Activated CD4-positive, CD25-positive, alpha-beta regulatory T cell treated with anti-CD3 and anti-CD28 coated beads, Interleukin-2, amount 50 U/mL, for 24 hours (primary cell): ENCODE data around the gene GTF3C1.
"Not testable (repeated sequence)": the region's sequence is repeated elsewhere in the genome, so short reads cannot be mapped to it uniquely, and the experiment has no call there.

Experiments used
- ATAC-seq, 2 donors: fragments of 150-1000 bp; cut with Tn5 transposase; one replicate each; pipeline ENCODE4 v1.10.0; 2021; ENCODE audit warnings: mild to moderate bottlenecking in 1 of 2, moderate library complexity in 1 of 2

GTF3C1 gene

GRCh38 chr16:27461483-27462171 is 88.1 kb downstream of the GTF3C1 start:
- no peak for ATAC-seq

GRCh38 chr16:27460663-27461482 is 88.8 kb downstream of the GTF3C1 start:
- no peak for ATAC-seq

- no peak for ATAC-seq
Measured at GRCh38 chr16:27460213-27460612, 89.5 kb downstream of the GTF3C1 start.

DNA sequence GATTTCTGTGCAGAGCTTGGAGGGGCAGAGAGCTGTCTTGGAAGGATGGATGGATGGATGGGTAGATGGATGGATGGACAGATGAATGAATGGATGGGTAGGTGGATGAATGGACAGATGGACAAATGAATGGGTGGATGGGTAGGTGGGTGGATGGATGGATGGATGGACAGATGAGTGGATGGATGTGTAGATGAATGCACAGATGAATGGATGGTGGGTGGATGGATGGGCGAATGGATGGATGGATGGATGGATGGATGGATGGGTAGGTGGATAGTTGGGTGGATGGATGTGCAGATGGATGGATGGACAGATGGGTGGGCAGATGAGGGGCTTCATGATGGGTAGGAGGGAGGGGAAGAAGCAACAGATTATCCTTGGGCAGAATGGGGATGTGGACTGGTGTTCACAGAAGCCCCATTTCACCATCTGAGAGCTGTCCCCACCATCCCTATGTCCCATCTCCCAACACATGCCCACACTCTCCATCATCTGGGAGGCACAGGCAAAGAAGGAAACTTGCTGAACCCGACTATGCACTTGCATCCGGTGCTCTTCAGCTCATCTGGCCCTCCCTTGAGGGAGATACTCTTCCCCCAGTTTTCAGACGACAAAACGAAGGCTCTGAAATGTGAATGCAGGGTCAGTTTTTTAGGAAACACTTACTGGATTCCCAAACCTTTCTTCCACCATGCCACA is 90.6 kb downstream of the GTF3C1 start:
- ATAC-seq = no peak

- no peak for ATAC-seq
Measured at GRCh38 chr16:27458258-27458657, 91.5 kb downstream of the GTF3C1 start.

- not testable (repeated sequence) for ATAC-seq
Measured at GRCh38 chr16:27457605-27457900, 92.2 kb downstream of the GTF3C1 start.

- ATAC-seq = no peak
Measured at GRCh38 chr16:27455700-27456099, 94.0 kb downstream of the GTF3C1 start.

- no peak for ATAC-seq
Measured at GRCh38 chr16:27453494-27453825, 96.3 kb downstream of the GTF3C1 start.

- ATAC-seq = no peak
Measured at GRCh38 chr16:27452569-27453493, 96.9 kb downstream of the GTF3C1 start.

DNA sequence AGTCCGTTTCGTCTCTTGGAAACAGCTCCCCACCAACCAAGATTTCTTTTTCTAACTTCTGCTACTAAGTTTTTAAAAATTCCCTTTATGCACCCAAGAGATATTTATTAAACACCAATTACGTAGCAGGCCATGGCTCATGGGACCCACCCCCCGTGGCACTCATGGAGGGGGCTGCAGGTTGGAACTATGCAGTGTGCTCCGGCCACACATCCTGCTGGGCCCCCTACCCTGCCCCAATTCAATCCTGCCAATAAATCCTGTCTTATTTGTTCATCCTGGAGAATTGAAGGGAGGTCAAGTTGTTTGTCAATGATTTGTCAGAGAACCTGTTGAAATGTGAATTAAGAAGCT is 99.5 kb downstream of the GTF3C1 start:
- ATAC-seq = no peak

GRCh38 chr16:27449434-27450195 is 100.1 kb downstream of the GTF3C1 start:
- peak; percentile 75 to 77 for ATAC-seq

GRCh38 chr16:27448532-27449433 is 100.9 kb downstream of the GTF3C1 start:
- no peak for ATAC-seq

- no peak for ATAC-seq
Measured at GRCh38 chr16:27447301-27447700, 102.4 kb downstream of the GTF3C1 start.

- peak; percentile 69 to 70 for ATAC-seq
Measured at GRCh38 chr16:27446721-27447120, 103.0 kb downstream of the GTF3C1 start.

DNA sequence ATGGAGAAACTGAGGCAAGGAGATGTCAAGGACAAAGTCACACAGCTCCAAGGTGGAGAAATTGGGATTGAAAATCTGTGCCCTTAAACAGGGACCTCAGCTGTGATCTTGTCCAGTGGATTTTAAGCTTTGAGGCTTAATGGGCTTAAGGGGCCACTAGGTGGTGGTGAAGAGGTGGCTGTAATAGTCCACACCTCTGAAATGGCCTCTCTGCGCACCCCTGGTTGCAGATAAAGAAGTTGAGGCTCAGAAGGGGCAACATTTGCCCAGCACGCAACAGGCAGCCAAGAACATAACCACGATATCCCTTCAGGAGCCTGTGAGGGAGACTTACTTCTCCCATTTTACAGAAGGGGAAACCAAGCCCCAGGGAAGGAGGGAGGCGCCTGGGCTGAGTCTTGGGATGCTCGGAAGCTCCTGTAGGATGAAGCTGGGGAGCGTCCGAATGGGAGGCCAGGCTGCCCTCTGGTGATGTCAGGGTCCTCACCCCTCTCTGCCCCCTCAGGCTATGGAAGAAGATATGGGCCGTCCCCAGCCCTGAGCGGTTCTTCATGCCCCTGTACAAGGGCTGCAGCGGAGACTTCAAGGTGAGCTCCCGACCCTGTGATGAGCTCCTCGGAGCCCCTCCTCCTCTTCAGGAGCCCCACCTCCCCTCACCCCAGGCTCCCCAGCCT is 104.1 kb downstream of the GTF3C1 start:
- no peak for ATAC-seq

DNA sequence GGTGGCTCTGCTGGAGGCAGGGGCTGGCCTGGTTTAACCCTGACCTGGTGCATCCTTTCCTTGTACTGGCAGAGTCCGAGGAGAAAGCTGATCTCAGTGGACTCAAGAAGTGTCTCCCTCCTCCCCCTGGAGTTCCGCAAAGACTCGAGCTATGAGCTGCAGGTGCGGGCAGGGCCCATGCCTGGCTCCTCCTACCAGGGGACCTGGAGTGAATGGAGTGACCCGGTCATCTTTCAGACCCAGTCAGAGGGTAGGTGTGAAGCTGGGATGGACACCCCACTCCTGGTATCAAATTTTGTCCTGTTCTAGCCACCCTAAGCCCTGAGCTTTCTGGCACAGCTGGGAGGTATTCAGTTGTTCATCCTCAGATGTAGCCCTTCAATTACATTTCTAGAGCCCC is 105.2 kb downstream of the GTF3C1 start:
- ATAC-seq = no peak

- no peak for ATAC-seq
Measured at GRCh38 chr16:27444015-27444414, 105.7 kb downstream of the GTF3C1 start.

DNA sequence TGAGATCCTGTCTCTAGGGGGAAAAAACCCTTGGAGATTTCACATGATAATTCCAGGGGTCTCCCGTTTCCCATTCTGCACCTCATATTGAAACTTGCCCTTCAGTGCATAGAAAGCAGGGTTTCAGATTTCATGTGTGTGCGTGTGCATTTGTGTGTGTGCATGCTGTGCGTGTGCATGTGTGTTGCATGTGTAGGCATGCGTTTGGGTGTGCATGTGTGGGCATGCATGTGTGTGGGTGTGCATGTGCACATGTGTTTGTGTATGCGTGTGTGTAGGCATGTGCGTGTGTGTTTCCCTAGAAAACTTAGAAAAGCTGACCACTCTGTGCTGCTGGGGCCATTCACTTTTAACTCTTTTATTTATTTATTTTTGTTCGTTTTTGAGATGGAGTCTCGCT is 107.7 kb downstream of the GTF3C1 start:
- ATAC-seq = no peak

- ATAC-seq = no peak
Measured at GRCh38 chr16:27441276-27441675, 108.4 kb downstream of the GTF3C1 start.

DNA sequence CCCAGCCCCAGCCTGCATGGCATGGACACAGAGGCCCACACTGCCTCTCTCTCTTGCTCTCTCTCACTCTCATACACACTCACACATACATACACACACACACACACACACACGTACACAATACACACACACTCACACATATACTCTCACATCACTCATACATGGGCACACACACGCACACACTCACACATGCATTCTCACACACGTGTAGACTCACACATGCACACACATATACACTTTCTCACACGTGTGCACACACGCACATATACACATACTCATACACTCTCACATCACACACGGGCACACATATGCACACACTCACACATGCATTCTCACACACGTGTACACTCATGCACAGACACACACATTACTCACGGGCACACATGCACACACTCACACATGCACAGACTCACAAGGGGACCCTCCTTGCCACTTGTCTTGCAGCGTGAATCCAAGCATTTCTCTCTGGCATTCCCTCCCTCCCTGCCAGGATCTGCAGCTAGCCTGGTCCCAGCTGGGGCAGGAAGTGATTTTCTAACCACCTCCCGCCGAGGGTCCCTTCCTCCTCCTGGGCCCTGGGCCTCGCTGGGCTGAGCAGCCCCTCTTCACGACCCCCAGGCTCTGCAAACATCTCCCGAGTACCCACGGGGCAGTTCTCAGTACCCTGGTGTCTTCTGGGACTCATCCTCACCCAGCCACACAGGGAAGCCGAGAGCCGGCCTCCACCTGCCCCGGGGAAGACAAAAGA is 110.3 kb downstream of the GTF3C1 start:
- ATAC-seq = no peak
